Activated naive CD8-positive, alpha-beta T cell (primary cell): ENCODE results near the gene IRF2.

Experiments used
- H3K27ac Mint-ChIP-seq: one replicate; pipeline ENCODE4 v1.8.0; 2021; ENCODE audit warnings: mixed read lengths
- H3K27me3 Mint-ChIP-seq: one replicate; pipeline ENCODE4 v1.8.0; 2021; ENCODE audit warnings: mixed read lengths
- H3K36me3 Mint-ChIP-seq: one replicate; pipeline ENCODE4 v1.8.0; 2021; ENCODE audit warnings: mixed read lengths
- H3K4me1 Mint-ChIP-seq: one replicate; pipeline ENCODE4 v1.8.0; 2021; ENCODE audit warnings: low read depth, mixed read lengths
- H3K4me3 Mint-ChIP-seq: one replicate; pipeline ENCODE4 v1.8.0; 2021; ENCODE audit warnings: mild to moderate bottlenecking, mixed read lengths
- H3K9me3 Mint-ChIP-seq: one replicate; pipeline ENCODE4 v1.8.0; 2021; ENCODE audit warnings: low read depth, mixed read lengths

IRF2 gene

DNA sequence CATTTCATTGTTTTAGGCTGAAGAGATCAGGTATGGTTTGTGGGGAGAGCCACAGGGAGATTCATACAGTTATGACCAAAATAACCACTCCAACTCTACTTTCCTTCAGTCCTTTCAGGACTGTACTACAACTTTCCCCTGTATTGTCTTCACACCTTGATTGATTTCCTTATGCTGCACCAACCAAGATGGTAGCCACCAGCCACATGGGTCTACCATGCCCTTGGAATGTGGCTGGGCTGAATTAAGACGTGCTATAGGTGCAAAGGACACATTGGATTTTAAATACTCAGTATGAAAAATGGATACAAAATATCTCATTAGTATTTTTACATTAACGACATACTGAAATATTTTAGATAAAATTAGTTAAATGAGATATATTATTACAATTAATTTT is 11.2 kb downstream of the IRF2 start:
- Mint-ChIP-seq H3K4me3 (no peak overlapping the region), H3K27me3 (no peaks in the 10 kb centered on the region)

DNA sequence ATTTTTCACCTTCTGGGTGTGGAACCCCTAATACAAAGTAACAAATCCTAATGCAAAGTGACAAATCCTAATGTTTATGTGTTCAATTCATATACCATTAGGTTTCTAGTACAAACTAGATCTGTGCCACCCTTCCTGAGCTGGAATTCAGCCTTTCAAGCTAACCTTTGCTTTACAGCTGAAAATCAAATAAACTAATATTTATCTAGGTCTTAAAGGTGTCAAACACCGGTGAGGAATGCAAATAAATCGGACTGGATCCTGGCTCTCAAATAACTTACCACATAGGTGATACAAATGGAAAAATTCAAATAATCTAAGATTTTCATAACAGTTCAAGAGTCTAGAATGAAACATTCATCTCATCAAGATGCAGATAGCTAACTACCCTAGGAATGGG is 11.6 kb downstream of the IRF2 start:
- Mint-ChIP-seq H3K4me1 (peaks cover 83% of the 10 kb centered on the region), H3K9me3 (no peaks in the 10 kb centered on the region), H3K27me3 (no peaks in the 10 kb centered on the region), H3K36me3 (peaks cover 14% of the 10 kb centered on the region), H3K27ac (peak overlapping the region; percentile 52), H3K4me3 (no peak overlapping the region)

More for the DNA sequence above, 11.2 kb downstream of the IRF2 start:
- H3K36me3 Mint-ChIP-seq: peaks cover 14% of the 10 kb centered on the region
- H3K4me1 Mint-ChIP-seq: peaks cover 82% of the 10 kb centered on the region
- H3K27ac Mint-ChIP-seq: peak overlapping the region; percentile 52
- no peaks in the 10 kb centered on the region for H3K9me3 Mint-ChIP-seq

- H3K36me3 Mint-ChIP-seq: peaks cover 8% of the 10 kb centered on the region
- H3K4me1 Mint-ChIP-seq: peaks cover 82% of the 10 kb centered on the region
- H3K9me3 Mint-ChIP-seq: no peaks in the 10 kb centered on the region
- H3K27ac Mint-ChIP-seq: peak overlapping the region; percentile 52
- H3K27me3 Mint-ChIP-seq: no peaks in the 10 kb centered on the region
- H3K4me3 Mint-ChIP-seq: no peak overlapping the region
These were observed 12.5 kb downstream of the IRF2 start for GRCh38 chr4:184461711-184462441.

- H3K27ac Mint-ChIP-seq: peak overlapping the region; percentile 77
- peaks cover 87% of the 10 kb centered on the region for H3K4me1 Mint-ChIP-seq
- H3K36me3 Mint-ChIP-seq: peaks cover 8% of the 10 kb centered on the region
- H3K27me3 Mint-ChIP-seq: no peaks in the 10 kb centered on the region
- H3K4me3 Mint-ChIP-seq: peak overlapping the region; percentile 24
- H3K9me3 Mint-ChIP-seq: no peaks in the 10 kb centered on the region
These were observed 13.7 kb downstream of the IRF2 start for GRCh38 chr4:184460499-184461285.

DNA sequence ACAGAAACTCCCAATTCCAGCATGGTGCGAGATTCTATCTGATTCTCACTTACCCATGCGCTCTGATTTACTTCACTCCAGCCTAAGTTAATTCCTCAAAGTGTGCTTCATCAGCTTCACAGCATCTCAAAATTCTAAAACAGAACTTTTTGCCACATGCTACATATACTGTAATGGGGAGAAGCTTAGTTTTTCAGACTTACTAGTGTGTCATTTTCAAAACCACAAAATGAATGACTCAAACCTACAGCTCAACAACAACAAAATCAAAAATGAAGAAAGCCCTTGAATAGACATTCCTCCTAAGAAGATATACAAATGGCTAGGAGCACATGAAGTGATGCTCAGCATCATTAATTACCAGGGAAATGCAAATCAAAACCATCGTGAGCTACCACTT is 14.9 kb downstream of the IRF2 start:
- H3K27me3 Mint-ChIP-seq: no peaks in the 10 kb centered on the region
- H3K27ac Mint-ChIP-seq: peak overlapping the region; percentile 91
- H3K4me1 Mint-ChIP-seq: peaks cover 88% of the 10 kb centered on the region
- no peaks in the 10 kb centered on the region for H3K9me3 Mint-ChIP-seq
- peaks cover 5% of the 10 kb centered on the region for H3K36me3 Mint-ChIP-seq
- peak overlapping the region; percentile 40 for H3K4me3 Mint-ChIP-seq

DNA sequence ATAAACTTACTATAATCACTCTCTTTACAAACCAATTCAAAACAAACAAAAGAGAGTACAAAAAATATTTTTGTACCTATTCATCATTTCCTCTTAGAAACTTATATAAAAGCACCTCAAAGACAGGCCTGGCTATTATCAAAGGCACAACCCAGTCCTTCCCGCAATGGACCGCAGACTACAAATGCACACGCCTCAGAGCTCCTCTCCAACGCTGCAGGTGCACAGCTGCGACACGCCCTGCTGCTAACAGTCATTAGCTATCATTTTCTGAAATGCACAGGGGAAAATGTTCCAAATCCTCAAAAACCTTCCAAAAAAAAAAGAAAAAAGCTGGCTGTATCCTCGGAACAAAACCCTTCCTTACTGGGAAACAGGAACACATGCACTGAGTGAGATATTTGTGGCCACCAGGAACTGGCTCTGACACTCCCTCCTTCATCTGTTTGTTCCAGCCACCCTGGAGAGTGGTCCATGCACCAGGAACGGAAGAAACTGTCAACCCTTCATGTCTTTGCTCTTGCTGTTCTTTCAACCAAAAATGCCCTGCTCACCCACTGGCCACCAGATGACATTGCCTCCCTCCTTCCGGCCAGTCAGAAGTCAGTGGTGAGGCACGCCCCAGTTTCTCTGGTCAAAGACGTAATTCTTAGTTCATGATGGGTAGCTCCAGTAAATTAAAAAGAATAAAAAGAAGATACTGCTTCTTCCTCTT is 16.7 kb downstream of the IRF2 start:
- peak overlapping the region; percentile 91 for H3K27ac Mint-ChIP-seq

DNA sequence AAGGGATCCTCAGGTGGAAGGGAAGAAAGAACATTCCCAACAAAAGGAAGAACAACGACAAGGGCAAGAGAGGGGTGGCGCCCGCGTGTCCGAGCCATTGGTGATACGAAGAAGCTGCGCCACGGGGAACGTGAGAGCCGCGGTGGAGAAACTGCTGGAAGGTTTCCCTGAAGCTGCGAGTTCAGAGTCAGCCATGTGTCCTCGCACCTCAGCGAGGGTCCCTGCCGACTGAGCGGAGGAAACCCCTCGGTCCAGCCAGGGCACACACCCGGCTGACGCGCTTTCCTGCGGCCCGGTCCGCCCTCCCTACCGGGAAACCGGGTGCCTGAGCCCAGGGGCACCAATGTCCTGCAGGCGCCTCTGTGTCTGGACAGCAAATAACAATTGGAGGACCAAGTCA is 18.0 kb downstream of the IRF2 start:
- Mint-ChIP-seq H3K27ac (peak overlapping the region; percentile 70), H3K4me1 (peaks cover 91% of the 10 kb centered on the region), H3K9me3 (no peaks in the 10 kb centered on the region), H3K27me3 (no peaks in the 10 kb centered on the region), H3K4me3 (no peak overlapping the region), H3K36me3 (no peaks in the 10 kb centered on the region)

More for the DNA sequence above, 16.7 kb downstream of the IRF2 start:
- Mint-ChIP-seq H3K27me3 (no peaks in the 10 kb centered on the region), H3K9me3 (no peaks in the 10 kb centered on the region), H3K4me3 (no peak overlapping the region), H3K36me3 (no peaks in the 10 kb centered on the region), H3K4me1 (peaks cover 91% of the 10 kb centered on the region)

- Mint-ChIP-seq H3K9me3 (no peaks in the 10 kb centered on the region), H3K36me3 (no peaks in the 10 kb centered on the region), H3K27ac (peak overlapping the region; percentile 70), H3K27me3 (no peaks in the 10 kb centered on the region), H3K4me3 (peak overlapping the region; percentile 7), H3K4me1 (peaks cover 87% of the 10 kb centered on the region)
These were observed 19.1 kb downstream of the IRF2 start for GRCh38 chr4:184455299-184455698.

DNA sequence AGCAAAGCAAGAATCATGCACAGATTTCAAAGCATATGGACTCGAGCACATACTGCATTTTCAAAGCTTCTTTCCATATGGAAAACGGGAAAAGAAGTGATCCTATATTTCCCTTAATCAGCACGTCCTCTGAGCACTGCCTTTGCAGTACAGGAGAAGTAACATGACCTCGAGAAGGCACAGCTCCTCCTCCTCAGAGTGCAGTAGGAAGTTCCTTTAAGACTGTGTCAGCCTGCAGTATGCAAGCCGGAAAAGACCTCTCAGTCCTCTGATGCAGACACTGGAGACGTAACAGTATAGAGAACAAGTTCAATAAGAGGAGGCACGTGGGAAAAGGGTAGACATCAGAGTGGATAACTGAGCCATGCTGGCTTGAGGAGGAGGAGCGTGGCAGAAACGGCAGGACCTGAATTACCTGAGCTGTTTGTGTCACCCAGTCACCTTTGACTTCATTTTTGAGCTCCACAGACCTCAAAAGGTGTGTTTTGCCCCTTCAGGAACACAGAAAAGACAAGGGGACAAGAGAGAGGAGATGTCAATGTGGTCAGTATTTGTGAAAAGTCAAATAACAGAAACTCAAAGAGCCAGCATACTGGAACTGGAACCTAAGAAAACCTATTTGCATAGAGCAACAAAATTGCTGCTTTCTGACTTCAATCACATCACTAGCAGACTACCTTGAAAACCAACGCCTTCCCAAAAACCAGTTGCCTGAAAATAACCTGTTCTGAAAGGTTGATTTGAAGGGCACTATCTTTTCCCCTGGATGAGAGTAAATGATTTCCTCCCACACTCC is 20.8 kb downstream of the IRF2 start:
- Mint-ChIP-seq H3K9me3 (no peaks in the 10 kb centered on the region), H3K27me3 (no peaks in the 10 kb centered on the region), H3K4me3 (peak overlapping the region; percentile 63), H3K4me1 (peaks cover 87% of the 10 kb centered on the region), H3K36me3 (peaks cover 3% of the 10 kb centered on the region), H3K27ac (peak overlapping the region; percentile 92)

GRCh38 chr4:184452740-184453139 is 21.6 kb downstream of the IRF2 start:
- peaks cover 87% of the 10 kb centered on the region for H3K4me1 Mint-ChIP-seq
- H3K27me3 Mint-ChIP-seq: no peaks in the 10 kb centered on the region
- H3K4me3 Mint-ChIP-seq: no peak overlapping the region
- H3K36me3 Mint-ChIP-seq: peaks cover 3% of the 10 kb centered on the region
- no peaks in the 10 kb centered on the region for H3K9me3 Mint-ChIP-seq
- H3K27ac Mint-ChIP-seq: no peak overlapping the region

- H3K27ac Mint-ChIP-seq: peak overlapping the region; percentile 22
- H3K36me3 Mint-ChIP-seq: peaks cover 4% of the 10 kb centered on the region
- no peaks in the 10 kb centered on the region for H3K27me3 Mint-ChIP-seq
- peaks cover 87% of the 10 kb centered on the region for H3K4me1 Mint-ChIP-seq
- no peak overlapping the region for H3K4me3 Mint-ChIP-seq
- H3K9me3 Mint-ChIP-seq: no peaks in the 10 kb centered on the region
These were observed 22.6 kb downstream of the IRF2 start for GRCh38 chr4:184451726-184452125.

GRCh38 chr4:184450743-184451535 is 23.4 kb downstream of the IRF2 start:
- Mint-ChIP-seq H3K4me1 (peaks cover 88% of the 10 kb centered on the region), H3K9me3 (no peaks in the 10 kb centered on the region), H3K27ac (no peak overlapping the region), H3K36me3 (peaks cover 7% of the 10 kb centered on the region), H3K4me3 (no peak overlapping the region), H3K27me3 (no peaks in the 10 kb centered on the region)

DNA sequence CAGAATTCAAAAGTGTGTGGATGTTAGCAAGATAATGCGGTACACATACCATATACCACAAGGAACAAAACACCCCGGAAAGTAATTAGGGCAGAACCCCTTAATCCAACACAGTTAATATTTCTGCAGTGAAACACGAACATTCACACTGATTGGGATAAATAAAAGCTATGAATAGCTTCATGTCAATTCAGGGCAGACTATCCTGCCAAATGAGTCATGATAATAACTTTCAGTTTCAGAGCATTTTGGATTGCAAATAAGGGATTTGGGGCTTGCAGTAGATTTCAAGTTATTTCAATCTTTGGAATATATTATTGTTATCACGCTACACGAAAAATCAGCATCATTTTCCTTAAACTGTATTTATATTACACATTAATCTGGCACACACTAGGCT is 24.3 kb downstream of the IRF2 start:
- H3K4me3 Mint-ChIP-seq: peak overlapping the region; percentile 66
- H3K27ac Mint-ChIP-seq: peak overlapping the region; percentile 83
- peaks cover 11% of the 10 kb centered on the region for H3K36me3 Mint-ChIP-seq
- H3K9me3 Mint-ChIP-seq: no peaks in the 10 kb centered on the region
- H3K4me1 Mint-ChIP-seq: peaks cover 86% of the 10 kb centered on the region
- no peaks in the 10 kb centered on the region for H3K27me3 Mint-ChIP-seq

- Mint-ChIP-seq H3K4me3 (peak overlapping the region; percentile 66), H3K4me1 (peaks cover 86% of the 10 kb centered on the region), H3K27me3 (no peaks in the 10 kb centered on the region)
These were observed 25.5 kb downstream of the IRF2 start for GRCh38 chr4:184448821-184449220.

More at GRCh38 chr4:184448821-184449220, 25.5 kb downstream of the IRF2 start:
- peak overlapping the region; percentile 81 for H3K27ac Mint-ChIP-seq
- H3K36me3 Mint-ChIP-seq: peaks cover 11% of the 10 kb centered on the region
- H3K9me3 Mint-ChIP-seq: no peaks in the 10 kb centered on the region
